ENCODE measurements around the gene ATXN10. TPM values are rescaled to one million over a fixed set of nuclear protein-coding genes. Genes with fewer than 3 reads are reported as not detected.

The ATXN10 gene
- total RNA-seq, 2 experiments from 2014 or later: 114 to 121 TPM

GRCh38 chr22:45627489-45628233 is 44.0 kb upstream of the ATXN10 start:
- Mint-ChIP-seq H3K27me3 (peaks cover 19% of the 10 kb centered on the region), H3K4me3 (no peak overlapping the region), H3K9me3 (no peaks in the 10 kb centered on the region), H3K27ac (no peak overlapping the region), H3K4me1 (ENCODE audit: low read depth) (no peaks in the 10 kb centered on the region), H3K36me3 (ENCODE audit: low read depth) (no peaks in the 10 kb centered on the region)
- TF ChIP-seq CTCF (IDR thresholded peaks at IDR 0.05): no peak
- intact Hi-C loops (cut with micrococcal nuclease): no loop called here
- POLR2A ChIA-PET: interaction anchor here (1.0 kb wide), 1 partner anchor 120 kb away, joined by 3 read pairs; no protein-coding TSS in a partner anchor
- ATAC-seq (no peak), DNase-seq (no peak)
- CTCF ChIA-PET: interaction anchor here (1.2 kb wide), 1 partner anchor 50 kb away, joined by 3 read pairs; no protein-coding TSS in a partner anchor

- ChIA-PET POLR2A (no interaction called here), CTCF (interaction anchor here (1.2 to 1.5 kb wide), 2 partner anchors 50 to 51 kb away, joined by 3 read pairs; no protein-coding TSS in a partner anchor)
- peaks cover 25% of the 10 kb centered on the region for H3K27me3 Mint-ChIP-seq
Measured at GRCh38 chr22:45628515-45628914, 43.1 kb upstream of the ATXN10 start.

GRCh38 chr22:45629469-45630089 is 42.1 kb upstream of the ATXN10 start:
- ATAC-seq: peak; percentile 69
- ChIA-PET POLR2A (no interaction called here), CTCF (interaction anchor here (0.8 to 1.5 kb wide), 2 partner anchors 15 to 51 kb away, joined by 3 to 5 read pairs; no protein-coding TSS in a partner anchor)
- DNase-seq: peak; percentile 26
- no peaks in the 10 kb centered on the region for H3K36me3 Mint-ChIP-seq (ENCODE audit: low read depth)
- H3K9me3 Mint-ChIP-seq: no peaks in the 10 kb centered on the region
- no peak overlapping the region for H3K4me3 Mint-ChIP-seq
- intact Hi-C loops (cut with micrococcal nuclease): no loop called here
- H3K27me3 Mint-ChIP-seq: peaks cover 30% of the 10 kb centered on the region
- no peak overlapping the region for H3K27ac Mint-ChIP-seq
- no peaks in the 10 kb centered on the region for H3K4me1 Mint-ChIP-seq (ENCODE audit: low read depth)
- no peak for TF ChIP-seq CTCF (IDR thresholded peaks at IDR 0.05)

More at GRCh38 chr22:45628515-45628914, 43.1 kb upstream of the ATXN10 start:
- Mint-ChIP-seq H3K9me3 (no peaks in the 10 kb centered on the region), H3K36me3 (ENCODE audit: low read depth) (no peaks in the 10 kb centered on the region), H3K4me3 (no peak overlapping the region), H3K27ac (no peak overlapping the region), H3K4me1 (ENCODE audit: low read depth) (no peaks in the 10 kb centered on the region)
- DNase-seq: no peak
- intact Hi-C loops (cut with micrococcal nuclease): no loop called here
- TF ChIP-seq CTCF (IDR thresholded peaks at IDR 0.05): no peak
- ATAC-seq: no peak

GRCh38 chr22:45630436-45630835 is 41.2 kb upstream of the ATXN10 start:
- H3K9me3 Mint-ChIP-seq: no peaks in the 10 kb centered on the region
- no peak overlapping the region for H3K4me3 Mint-ChIP-seq
- peaks cover 30% of the 10 kb centered on the region for H3K27me3 Mint-ChIP-seq
- H3K36me3 Mint-ChIP-seq (ENCODE audit: low read depth): no peaks in the 10 kb centered on the region
- no peak for ATAC-seq
- no peak for TF ChIP-seq CTCF (IDR thresholded peaks at IDR 0.05)
- ChIA-PET CTCF (no interaction called here), POLR2A (no interaction called here)
- H3K27ac Mint-ChIP-seq: no peak overlapping the region
- no peaks in the 10 kb centered on the region for H3K4me1 Mint-ChIP-seq (ENCODE audit: low read depth)
- no peak for DNase-seq
- intact Hi-C loops (cut with micrococcal nuclease): no loop called here

Measured in activated CD8-positive, alpha-beta T cell treated with anti-CD3 and anti-CD28 coated beads for 36 hours (primary cell).